Spleen (tissue), 11 donors: Measurements from ENCODE around the gene BCL6B. TPM values are rescaled to one million over a fixed set of nuclear protein-coding genes. Genes with fewer than 3 reads are reported as not detected.

Source experiments
- DNase-seq: peaks from one replicate; pipeline ENCODE4 v3.0.0-alpha.2; 2020
- H3K27ac ChIP-seq, 8 donors: fragments of 200-600 bp; sonication (generic) in 7 of 8; 1 replicate in 4 of 8; 2 replicates in 4 of 8; pipeline versions ENCODE4 v1.5.0 to v1.8.0; 2016 to 2021; ENCODE audit warnings: inconsistent platforms in 4 of 8, mild to moderate bottlenecking in 4 of 8, moderate library complexity in 1 of 8
- H3K27me3 ChIP-seq, 7 donors: fragments of 200-600 bp; sonication (generic) in 6 of 7; replicated peaks in 1 of 7; 1 replicate in 4 of 7; 2 replicates in 3 of 7; pipeline versions ENCODE4 v1.5.0 to v1.8.0; 2016 to 2021; ENCODE audit warnings: inconsistent platforms in 3 of 7, mild to moderate bottlenecking in 1 of 7
- H3K36me3 ChIP-seq, 6 donors: fragments of 200-600 bp; sonication (generic) in 5 of 6; 1 replicate in 4 of 6; 2 replicates in 2 of 6; pipeline versions ENCODE4 v1.5.0 to v1.8.0; 2016 to 2021; ENCODE audit warnings: inconsistent platforms in 2 of 6
- H3K4me1 ChIP-seq, 6 donors: fragments of 200-600 bp; sonication (generic) in 5 of 6; 1 replicate in 3 of 6; 2 replicates in 3 of 6; pipeline versions ENCODE4 v1.5.0 to v1.8.0; 2016 to 2021; ENCODE audit warnings: inconsistent platforms in 3 of 6
- H3K4me3 ChIP-seq, 8 donors: fragments of 200-600 bp; sonication (generic) in 7 of 8; 1 replicate in 4 of 8; 2 replicates in 4 of 8; pipeline versions ENCODE4 v1.5.0 to v1.8.0; 2016 to 2021; ENCODE audit warnings: inconsistent platforms in 4 of 8, mild to moderate bottlenecking in 4 of 8, moderate library complexity in 2 of 8
- H3K9me3 ChIP-seq, 8 donors: fragments of 200-600 bp; sonication (generic) in 7 of 8; 1 replicate in 4 of 8; 2 replicates in 4 of 8; pipeline versions ENCODE4 v1.5.0 to v1.8.0; 2016 to 2021; ENCODE audit warnings: inconsistent platforms in 4 of 8
- CTCF ChIP-seq, 11 experiments: fragments of 200-600 bp in 7 of 11; fragments of 450-650 bp in 4 of 11; sonication (generic) in 4 of 11; IDR thresholded peaks in 8 of 11; conservative IDR thresholded peaks in 3 of 11; 1 replicate in 7 of 11; 2 replicates in 4 of 11; pipeline versions ENCODE4 v1.4.0 to v1.8.0; 2016 to 2021; ENCODE audit warnings: antibody characterized with exemption in 11 of 11, inconsistent platforms in 4 of 11, mild to moderate bottlenecking in 1 of 11
- POLR2A ChIP-seq, 3 donors: fragments of 450-650 bp; IDR thresholded peaks; one replicate each; pipeline ENCODE4 v1.5.1; 2017; ENCODE audit warnings: antibody characterized with exemption in 3 of 3, mild to moderate bottlenecking in 1 of 3
- POLR2AphosphoS5 ChIP-seq, 3 donors: sonication (generic); formaldehyde crosslinking; IDR thresholded peaks; one replicate each; pipeline ENCODE4 v1.5.1; 2017; ENCODE audit warnings: antibody characterized with exemption in 3 of 3
- WGBS, 5 donors: extraction: QIAGEN DNeasy Blood & Tissue Kit in 3 of 5; methylation state at CpG; one replicate each; pipeline versions ENCODE4 v1.1.5 to v1.1.7; 2013 to 2018; 5-methylcytosine and 5-hydroxymethylcytosine counted together
- intact Hi-C: fragments of 100-400 bp; cut with DNase I; formaldehyde crosslinking; loops from one replicate; pipeline ENCODE4 v1.15.0; 2023; ENCODE audit warnings: low total_unique reads
- polyA plus RNA-seq, 3 donors: library from polyadenylated mRNA; stranded (reverse); fragments of 200-250 nt; gene quantifications; one replicate each; pipeline ENCODE4 v1.2.1, GENCODE V29; 2013
- total RNA-seq, 7 donors: library from RNA; depleted of rRNA in 3 of 7; stranded (reverse); fragments of >200 nt in 3 of 7; fragmentation: NEBNext Ultra II Directional in 4 of 7; extraction: Animal tissue kit (Norgen Biotek cat#: 25700) in 4 of 7; gene quantifications; one replicate each; pipeline versions ENCODE4 v1.1.0 to v1.2.1, GENCODE V29; 2016 to 2021
- donor health status: healthy with polysubstance abuse.
- donor health status: DM: no; HTN: no; CAD: no; lungs with moderate emphysema.
- donor health status: DM: no; HTN: no; CAD: no.
- donor health status: Bipolar disorder and iron deficiency.
- donor health status: healthy.
- donor health status: DM: no; HTN: no; CAD: no.
- donor health status: DM: yes; HTN: yes; CAD: no.

Gene BCL6B
- total and polyA plus RNA-seq, 10 donors, result 4.2 to 92.5 (median 19.7) TPM

- Histone ChIP-seq H3K9me3 (peaks cover 4 to 22% (median 18%) of the 10 kb centered on the region in 8 donors), H3K27ac (no peak overlapping the region), H3K36me3 (no peaks in the 10 kb centered on the region), H3K4me3 (no peak overlapping the region), H3K4me1 (no peaks in the 10 kb centered on the region), H3K27me3 (peaks cover 0 to 25% (median 0%) of the 10 kb centered on the region in 7 donors)
- intact Hi-C loops, result no loop called here
- peak; percentile 28 for DNase-seq
- TF ChIP-seq POLR2A (IDR thresholded peaks at IDR 0.05) (no peak), POLR2AphosphoS5 (IDR thresholded peaks at IDR 0.05) (no peak), CTCF (IDR thresholded peaks at IDR 0.05 in 8 of 11, conservative IDR thresholded peaks at IDR 0.05 in 3 of 11) (no peak)
- WGBS, 5 donors, result 75 to 83% (median 77%) methylated on average over 4 of the region's 4 CpGs
These were observed 41.4 kb downstream of the BCL6B start for GRCh38 chr17:7064261-7064660.

- Histone ChIP-seq H3K27me3 (peaks cover 0 to 14% (median 0%) of the 10 kb centered on the region in 7 donors), H3K4me1 (no peaks in the 10 kb centered on the region), H3K36me3 (no peaks in the 10 kb centered on the region), H3K4me3 (no peak overlapping the region), H3K9me3 (peaks cover 4 to 22% (median 18%) of the 10 kb centered on the region in 8 donors), H3K27ac (no peak overlapping the region)
- no peak for DNase-seq
- TF ChIP-seq POLR2A (IDR thresholded peaks at IDR 0.05) (no peak), CTCF (IDR thresholded peaks at IDR 0.05 in 8 of 11, conservative IDR thresholded peaks at IDR 0.05 in 3 of 11) (no peak), POLR2AphosphoS5 (IDR thresholded peaks at IDR 0.05) (no peak)
- intact Hi-C loops, result no loop called here
- WGBS, 5 donors, result 74 to 92% (median 82%) methylated on average over 1 of the region's 1 CpG
These were observed 44.3 kb downstream of the BCL6B start for GRCh38 chr17:7067198-7067597.

DNA sequence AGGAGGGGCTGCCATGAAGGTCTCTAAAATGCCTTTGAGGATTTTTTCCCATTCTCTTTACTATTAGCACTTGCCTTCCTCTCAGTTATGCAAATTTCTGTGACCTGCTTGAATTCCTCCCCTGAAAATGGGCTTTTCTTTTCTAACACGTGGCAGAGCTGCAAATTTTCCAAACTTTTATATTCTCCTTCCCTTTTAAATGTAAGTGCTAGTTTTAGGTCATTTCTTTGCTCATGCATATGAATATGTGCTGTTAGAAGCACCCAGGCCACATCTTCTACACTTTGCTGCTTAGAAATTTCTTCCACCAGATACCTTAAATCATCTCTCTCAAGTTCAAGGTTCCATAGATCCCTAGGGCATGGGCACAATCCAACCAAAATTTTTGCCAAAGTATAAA lies 45.4 kb downstream of the BCL6B start:
- H3K27me3 ChIP-seq, result peaks cover 0 to 14% (median 0%) of the 10 kb centered on the region in 7 donors
- no peak for DNase-seq
- H3K4me1 ChIP-seq, result no peaks in the 10 kb centered on the region
- WGBS, 5 donors, result 30 to 48% (median 43%) methylated on average over 1 of the region's 1 CpG
- H3K9me3 ChIP-seq, result peaks cover 4 to 22% (median 18%) of the 10 kb centered on the region in 8 donors
- intact Hi-C loops, result no loop called here
- H3K36me3 ChIP-seq, result no peaks in the 10 kb centered on the region
- no peak overlapping the region for H3K27ac ChIP-seq
- no peak overlapping the region for H3K4me3 ChIP-seq
- no peak for TF ChIP-seq POLR2A (IDR thresholded peaks at IDR 0.05)
- TF ChIP-seq CTCF (IDR thresholded peaks at IDR 0.05 in 8 of 11, conservative IDR thresholded peaks at IDR 0.05 in 3 of 11), result no peak
- TF ChIP-seq POLR2AphosphoS5 (IDR thresholded peaks at IDR 0.05), result no peak

DNA sequence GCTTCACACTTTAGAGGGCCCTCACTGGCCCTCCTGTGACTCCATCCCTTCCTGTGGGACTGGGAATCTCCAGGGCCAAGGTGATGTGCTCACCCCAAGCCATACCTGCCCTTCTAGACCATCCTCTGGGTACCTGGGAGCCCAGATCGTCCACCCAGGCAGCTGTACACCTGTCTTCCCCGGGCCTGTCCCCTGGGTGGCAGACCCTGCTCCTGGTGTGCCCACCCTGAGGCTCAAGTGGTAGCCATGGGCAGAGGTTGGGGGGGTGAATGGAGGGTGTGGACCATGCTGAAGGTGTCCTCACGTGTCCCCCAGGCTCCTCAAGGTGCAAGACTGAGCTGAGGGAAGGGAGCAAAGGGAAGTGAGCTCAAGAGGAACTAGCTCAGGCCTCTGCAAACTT lies 47.9 kb downstream of the BCL6B start:
- TF ChIP-seq CTCF (IDR thresholded peaks at IDR 0.05 in 8 of 11, conservative IDR thresholded peaks at IDR 0.05 in 3 of 11) (no peak), POLR2A (IDR thresholded peaks at IDR 0.05) (no peak), POLR2AphosphoS5 (IDR thresholded peaks at IDR 0.05) (no peak)
- Histone ChIP-seq H3K4me3 (no peak overlapping the region), H3K4me1 (no peaks in the 10 kb centered on the region), H3K9me3 (peaks cover 4 to 22% (median 18%) of the 10 kb centered on the region in 8 donors), H3K27me3 (no peaks in the 10 kb centered on the region), H3K36me3 (no peaks in the 10 kb centered on the region), H3K27ac (no peak overlapping the region)
- intact Hi-C loops, result no loop called here
- no peak for DNase-seq
- WGBS, 5 donors, result 69 to 83% (median 77%) methylated on average over 3 of the region's 3 CpGs
